HG03280 (cell line): Measurements from ENCODE around the gene CASP4.

Experiments used
- ATAC-seq: cut with Tn5 transposase; IDR thresholded peaks from one replicate; pipeline ENCODE4 v1.9.1; 2021; ENCODE audit warnings: mild to moderate bottlenecking, moderate library complexity; ENCODE audit not compliant: unreplicated experiment

Gene CASP4

DNA sequence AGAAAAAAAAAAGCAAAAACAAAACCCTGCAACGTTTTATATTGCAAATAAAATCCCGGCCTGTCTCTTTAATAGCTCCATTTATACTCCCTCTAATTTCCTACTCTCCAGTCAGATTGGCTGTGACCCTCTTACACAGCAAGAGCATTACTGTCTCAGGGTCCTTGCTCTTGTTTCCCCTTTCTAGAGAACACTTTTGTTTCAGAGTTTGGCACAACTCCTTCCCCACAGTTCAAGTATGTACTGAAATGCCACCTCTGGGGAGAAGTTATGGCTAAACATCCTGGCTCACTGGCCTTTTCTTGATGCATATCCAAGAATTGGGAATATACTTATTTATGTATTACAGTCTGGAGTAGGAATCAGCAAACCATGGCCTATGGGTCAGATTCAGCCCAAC is 72.7 kb downstream of the CASP4 start:
- no peak for ATAC-seq

DNA sequence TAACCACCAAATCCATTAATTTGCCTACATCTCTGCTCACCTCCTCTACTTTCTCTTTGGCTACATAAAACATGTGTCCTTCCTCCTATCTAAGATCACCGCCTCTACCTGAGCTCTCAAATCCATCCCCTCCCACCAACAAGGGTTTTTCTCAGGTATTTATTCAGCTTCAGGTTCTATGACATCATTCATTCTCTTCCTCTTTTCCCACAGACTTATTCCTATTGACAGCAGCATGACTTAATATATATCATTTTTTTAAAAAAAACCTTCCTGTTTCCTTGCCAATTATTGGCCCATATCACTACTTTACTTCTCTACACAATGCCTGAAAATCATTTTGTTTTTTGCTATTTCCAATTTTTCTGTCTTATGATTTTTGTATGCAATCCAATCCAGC is 74.5 kb downstream of the CASP4 start:
- no peak for ATAC-seq
